ENCODE data around the gene SLIT2.

Gene SLIT2

GRCh38 chr4:20265726-20266125 lies 14.0 kb downstream of the SLIT2 start:
- DNase-seq = no peak

- DNase-seq = peak; percentile 79
Measured at GRCh38 chr4:20266215-20267082, 14.7 kb downstream of the SLIT2 start.

DNA sequence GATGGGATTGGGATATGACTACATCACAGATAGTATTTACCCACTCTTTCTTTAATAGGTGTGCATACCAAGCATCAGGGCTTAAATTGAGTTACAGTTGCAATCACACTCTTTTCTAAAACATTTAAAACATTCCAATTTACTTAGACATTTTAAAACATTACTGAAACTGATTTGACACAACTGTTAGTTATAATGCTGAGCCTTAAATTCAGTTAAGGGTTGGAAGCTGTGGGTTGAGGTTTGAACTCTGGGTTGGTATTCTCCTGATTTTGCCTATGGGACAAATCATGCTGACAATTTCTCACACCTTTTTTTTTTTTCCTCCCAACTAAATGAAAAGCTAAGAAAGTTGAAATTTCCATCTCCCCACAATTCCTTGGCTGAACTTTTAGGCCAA lies 16.3 kb downstream of the SLIT2 start:
- no peak for DNase-seq

DNA sequence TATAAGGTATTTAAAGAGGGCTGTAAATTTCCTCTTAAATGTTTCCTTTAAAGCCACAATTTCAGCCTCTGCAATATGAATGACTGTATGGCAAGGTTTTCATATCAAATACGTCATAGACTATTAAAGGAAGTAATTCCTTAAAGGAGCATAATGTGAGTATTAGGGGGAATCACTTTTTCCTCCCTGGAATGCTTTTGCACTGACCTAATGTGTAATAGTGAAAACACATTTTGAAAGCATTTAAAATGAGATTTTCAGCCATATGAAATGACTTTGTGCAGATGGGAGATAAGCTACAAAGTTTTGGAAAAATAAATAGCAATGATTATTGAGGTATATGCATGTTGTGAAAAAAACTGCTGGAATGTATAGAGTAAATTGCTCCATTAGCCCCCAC lies 17.6 kb downstream of the SLIT2 start:
- DNase-seq = no peak

- no peak for DNase-seq
Measured at GRCh38 chr4:20271950-20272349, 20.2 kb downstream of the SLIT2 start.

DNA sequence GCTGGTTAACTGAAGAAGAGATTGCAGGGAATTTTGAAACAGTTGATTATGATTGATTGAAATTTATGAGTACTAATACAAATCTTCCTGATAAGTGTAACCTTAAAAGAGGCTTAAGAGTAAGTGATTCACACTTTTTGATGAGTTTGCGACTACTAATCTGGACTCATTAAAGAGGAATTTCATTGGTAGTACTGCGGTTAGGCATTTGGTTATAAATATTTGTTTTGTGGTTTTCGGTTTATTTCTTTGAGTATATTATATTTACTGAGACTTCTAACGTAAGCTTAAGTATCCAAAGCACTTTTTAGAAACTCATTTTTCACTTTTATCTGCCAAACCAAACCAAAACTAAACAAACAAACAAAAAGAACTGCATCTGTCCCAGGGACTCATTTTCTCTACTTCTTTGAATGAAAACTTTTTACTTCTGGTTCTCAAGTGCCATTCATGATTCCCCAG lies 20.7 kb downstream of the SLIT2 start:
- peak; percentile 80 for DNase-seq

GRCh38 chr4:20273793-20274192 lies 22.1 kb downstream of the SLIT2 start:
- no peak for DNase-seq

- no peak for DNase-seq
Measured at GRCh38 chr4:20276848-20277247, 25.1 kb downstream of the SLIT2 start.

DNA sequence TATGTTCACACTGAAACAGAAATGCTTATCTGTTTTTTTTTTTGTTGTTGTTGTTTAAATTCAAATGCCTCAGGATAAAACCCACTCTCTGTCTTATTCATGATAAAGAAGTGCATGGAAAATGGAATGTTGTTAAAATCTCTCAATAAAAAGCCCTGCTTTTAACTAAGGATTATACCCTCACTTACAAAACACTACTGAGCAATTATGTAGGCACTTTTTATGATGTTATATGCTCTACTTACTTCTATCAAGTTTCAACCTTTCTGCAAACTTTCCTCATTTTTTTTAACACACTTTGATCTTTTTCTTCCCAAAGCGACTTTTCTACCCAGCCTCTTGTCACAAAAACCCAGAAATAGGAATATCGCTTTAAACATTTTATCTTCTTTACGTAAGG lies 26.5 kb downstream of the SLIT2 start:
- no peak for DNase-seq

DNA sequence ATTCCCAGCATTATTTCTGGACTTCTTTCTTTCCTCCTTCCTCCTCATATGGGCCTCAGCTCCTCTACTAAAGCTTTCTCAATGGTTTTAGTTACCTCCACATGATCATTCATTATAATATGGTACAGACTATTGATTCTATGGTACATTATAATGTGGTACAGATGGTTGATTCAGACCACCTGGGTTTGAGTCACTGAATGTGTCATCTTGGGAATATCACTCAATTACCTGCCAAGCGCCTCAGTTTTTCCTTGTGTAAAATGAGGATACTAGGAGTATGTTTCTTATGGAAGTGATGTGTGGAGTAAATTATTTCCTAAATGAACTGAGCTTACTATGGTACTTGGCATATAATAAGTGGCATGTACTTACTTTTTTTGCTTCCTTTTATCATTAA lies 27.7 kb downstream of the SLIT2 start:
- DNase-seq = no peak

DNA sequence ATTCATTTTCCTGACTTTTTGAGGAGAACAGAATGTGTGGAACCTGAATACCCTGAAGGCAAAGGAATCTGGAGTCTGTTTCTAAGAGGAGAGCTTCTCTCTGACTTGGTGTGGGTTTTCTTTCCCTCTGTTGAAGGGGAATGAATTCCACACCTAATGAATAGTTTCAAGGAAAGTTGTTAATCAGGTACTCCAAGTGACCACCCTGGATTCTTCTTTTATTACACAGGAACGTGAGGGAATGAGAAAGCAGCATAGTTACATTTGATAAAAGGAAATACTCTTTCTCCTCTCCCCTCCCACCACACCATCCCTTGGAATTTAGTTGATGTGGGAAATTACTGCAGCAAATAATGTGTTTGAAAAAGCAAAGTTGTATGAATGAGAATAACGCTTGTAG lies 29.7 kb downstream of the SLIT2 start:
- DNase-seq = no peak

GRCh38 chr4:20283039-20283438 lies 31.3 kb downstream of the SLIT2 start:
- no peak for DNase-seq

DNA sequence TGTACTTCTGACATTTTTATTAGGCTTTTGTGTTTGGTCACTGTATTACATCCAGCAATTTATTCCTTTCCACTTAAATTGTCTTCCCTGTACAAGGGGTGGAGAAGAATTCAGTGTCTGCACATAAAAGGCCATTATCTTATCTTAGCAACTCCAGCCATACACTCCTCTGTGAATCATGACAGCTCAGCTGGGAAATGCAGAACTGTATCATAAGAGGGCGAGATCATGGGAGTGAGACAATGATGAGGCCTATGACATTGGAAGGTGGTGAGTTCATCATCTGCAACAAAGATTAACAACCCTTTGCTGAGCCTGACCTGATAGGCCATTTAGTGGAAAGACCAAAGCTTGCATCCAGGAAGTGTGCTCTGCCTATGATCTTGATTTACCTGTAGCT lies 33.3 kb downstream of the SLIT2 start:
- peak; percentile 51 for DNase-seq

DNA sequence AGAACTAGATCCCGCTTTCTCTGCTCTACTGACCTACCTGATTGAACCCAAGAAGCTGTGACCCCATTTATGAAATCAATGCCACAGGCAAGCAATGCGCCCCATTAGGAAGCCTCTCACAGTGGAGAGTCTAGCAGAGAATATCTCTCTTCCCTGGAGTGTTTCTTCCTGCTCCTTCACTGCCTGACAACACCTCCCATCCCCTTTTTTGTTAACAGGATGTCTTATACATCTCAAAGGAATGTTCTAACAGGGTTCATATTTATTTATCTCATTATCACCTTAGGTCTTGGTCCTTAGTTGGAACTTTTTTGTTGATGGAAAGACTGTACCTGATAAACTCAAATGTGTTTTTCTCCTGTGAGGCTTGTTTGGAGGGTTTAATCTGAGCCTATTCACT lies 35.5 kb downstream of the SLIT2 start:
- DNase-seq = no peak

DNA sequence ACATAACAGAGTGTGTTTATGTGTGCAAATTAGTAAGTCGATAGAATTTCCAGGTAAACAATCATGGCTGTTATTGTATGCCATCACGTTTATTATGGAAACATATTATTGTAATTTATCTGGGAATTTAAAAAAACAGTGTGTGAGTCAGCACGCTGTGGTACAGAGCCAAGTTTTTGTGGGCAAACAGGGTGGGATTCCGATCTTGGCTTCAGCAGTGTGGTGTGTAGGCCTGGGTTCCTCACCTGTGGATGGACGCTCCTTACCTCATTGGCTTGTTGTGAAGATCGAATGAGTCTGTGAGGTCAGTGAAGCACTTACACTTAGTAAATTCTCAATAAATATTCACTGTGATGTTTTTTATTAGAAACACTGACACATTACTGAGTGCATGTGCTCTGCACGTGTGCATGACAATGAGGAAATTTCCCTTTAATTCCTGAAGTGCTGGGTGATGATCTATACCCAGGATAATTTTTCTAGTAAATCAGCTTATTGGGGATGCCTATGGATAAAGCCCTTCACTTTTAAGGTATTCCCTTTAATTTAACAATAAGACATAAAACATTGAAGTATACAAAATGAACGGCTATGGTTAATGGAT lies 36.4 kb downstream of the SLIT2 start:
- DNase-seq = peak; percentile 61

- DNase-seq = peak; percentile 51
Measured at GRCh38 chr4:20288846-20289512, 37.3 kb downstream of the SLIT2 start.

GRCh38 chr4:20289782-20290181 lies 38.1 kb downstream of the SLIT2 start:
- no peak for DNase-seq

- DNase-seq = no peak
Measured at GRCh38 chr4:20292739-20293138, 41.0 kb downstream of the SLIT2 start.

DNA sequence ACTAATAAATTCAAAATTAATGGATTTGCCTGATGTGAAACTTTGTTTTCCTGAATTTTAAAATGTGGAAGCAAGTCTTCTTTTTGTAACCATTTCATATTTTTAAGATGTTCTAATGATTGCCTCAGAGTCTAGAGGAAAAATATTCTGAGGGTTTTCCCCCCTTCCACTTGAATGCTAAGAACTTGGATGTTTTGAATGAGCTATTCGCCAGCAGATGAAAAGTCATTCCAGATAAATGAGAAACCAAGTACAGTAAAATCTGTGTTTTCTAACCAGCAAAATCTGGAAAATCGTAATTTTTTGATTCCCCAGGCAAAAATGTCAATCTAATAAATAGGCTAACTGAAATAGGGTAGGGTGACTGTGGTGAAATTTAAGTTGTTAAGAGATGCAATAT lies 45.6 kb downstream of the SLIT2 start:
- DNase-seq = peak; percentile 43

GRCh38 chr4:20297783-20298182 lies 46.1 kb downstream of the SLIT2 start:
- DNase-seq = no peak

DNA sequence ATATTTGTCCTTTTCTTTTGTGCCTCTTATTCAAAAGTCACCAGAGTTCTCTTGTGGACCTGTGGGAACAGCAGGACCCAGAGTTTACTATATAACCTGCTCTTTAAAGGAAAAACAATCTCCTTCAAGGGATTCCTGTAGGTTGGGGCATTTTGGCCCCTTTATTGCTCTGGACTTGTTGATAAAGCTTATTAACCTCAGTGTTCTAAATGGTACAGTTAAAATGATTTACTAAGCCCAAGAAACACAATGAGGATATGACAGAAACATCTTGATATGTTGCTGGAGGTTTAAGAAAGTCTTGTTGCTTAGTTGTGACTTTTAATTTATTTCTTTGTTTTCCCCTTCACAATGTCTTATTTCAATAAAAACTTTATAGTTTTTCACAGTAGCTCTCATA lies 46.8 kb downstream of the SLIT2 start:
- no peak for DNase-seq

DNA sequence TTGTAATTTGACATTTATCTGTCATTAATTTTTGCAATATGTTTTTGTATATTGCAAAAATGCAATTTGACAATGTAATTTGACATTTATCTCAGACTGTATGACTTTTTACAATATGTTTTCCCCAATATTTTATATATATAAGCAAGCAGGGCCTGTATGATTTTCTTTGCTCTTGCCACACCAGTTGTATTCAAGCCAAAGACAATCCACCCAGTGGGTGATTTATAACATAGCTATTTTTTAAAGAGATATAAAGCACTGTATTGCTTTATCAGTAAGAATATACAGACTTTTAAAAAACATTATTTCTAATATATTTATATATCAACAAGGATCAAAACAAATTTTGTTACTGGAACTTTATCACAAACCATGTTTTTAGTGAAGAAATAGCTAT lies 47.3 kb downstream of the SLIT2 start:
- no peak for DNase-seq

- no peak for DNase-seq
Measured at GRCh38 chr4:20299515-20299914, 47.8 kb downstream of the SLIT2 start.

DNA sequence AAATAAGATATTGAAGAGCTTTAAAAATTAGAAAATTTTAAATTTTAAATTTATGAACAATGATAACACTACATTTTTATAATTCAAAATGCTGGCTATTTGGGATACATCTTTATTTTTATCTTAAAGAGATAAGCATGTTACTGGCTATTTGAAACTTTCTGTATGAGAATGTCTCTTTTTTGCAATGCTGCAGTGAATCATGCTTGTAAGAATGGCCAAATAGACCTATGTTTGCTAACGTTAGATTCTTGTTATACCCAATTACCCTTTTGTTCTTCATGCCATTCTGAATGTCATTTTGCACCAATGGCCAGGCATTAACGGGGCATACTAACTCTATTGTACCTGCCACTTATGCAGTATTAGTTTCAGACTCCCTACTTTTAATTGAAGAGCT lies 49.5 kb downstream of the SLIT2 start:
- DNase-seq = no peak
